Limb (tissue), 2 donors: ENCODE results near the gene SIRPB2.
"Not testable (repeated sequence)": the region's sequence is repeated elsewhere in the genome, so short reads cannot be mapped to it uniquely, and the experiment has no call there.

Source experiments
- DNase-seq, 2 donors: peaks; one replicate each; pipeline ENCODE4 v3.0.0-alpha.2; 2016; ENCODE audit errors: extremely low spot score in 2 of 2

Gene SIRPB2

GRCh38 chr20:1499528-1500420 is 8.6 kb upstream of the SIRPB2 start:
- no peak for DNase-seq

GRCh38 chr20:1497371-1497770 is 6.2 kb upstream of the SIRPB2 start:
- not testable (repeated sequence) for DNase-seq

- no peak for DNase-seq
These were observed 5.7 kb upstream of the SIRPB2 start for GRCh38 chr20:1496930-1497329.

- no peak for DNase-seq
These were observed 3.2 kb upstream of the SIRPB2 start for GRCh38 chr20:1494436-1494835.

DNA sequence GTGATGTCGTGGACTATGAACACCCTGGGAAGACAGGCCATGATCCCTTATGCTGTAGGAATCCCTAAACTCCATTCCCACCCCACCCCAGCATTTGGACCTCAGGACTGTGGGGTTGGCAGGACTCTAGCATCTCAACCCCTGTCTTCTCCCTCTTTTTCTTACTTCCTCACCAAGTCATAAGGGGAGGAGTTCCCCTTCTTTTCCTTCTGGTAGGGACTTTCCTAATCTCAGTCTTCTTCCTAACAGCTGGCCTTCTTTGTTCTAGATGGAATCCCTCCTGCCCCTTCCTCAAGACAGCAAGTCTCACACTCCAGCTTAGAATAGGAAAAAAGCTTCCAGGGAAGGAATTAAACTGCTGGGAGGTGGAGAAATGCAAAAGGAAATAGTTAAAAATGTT is 2.3 kb upstream of the SIRPB2 start:
- no peak for DNase-seq

DNA sequence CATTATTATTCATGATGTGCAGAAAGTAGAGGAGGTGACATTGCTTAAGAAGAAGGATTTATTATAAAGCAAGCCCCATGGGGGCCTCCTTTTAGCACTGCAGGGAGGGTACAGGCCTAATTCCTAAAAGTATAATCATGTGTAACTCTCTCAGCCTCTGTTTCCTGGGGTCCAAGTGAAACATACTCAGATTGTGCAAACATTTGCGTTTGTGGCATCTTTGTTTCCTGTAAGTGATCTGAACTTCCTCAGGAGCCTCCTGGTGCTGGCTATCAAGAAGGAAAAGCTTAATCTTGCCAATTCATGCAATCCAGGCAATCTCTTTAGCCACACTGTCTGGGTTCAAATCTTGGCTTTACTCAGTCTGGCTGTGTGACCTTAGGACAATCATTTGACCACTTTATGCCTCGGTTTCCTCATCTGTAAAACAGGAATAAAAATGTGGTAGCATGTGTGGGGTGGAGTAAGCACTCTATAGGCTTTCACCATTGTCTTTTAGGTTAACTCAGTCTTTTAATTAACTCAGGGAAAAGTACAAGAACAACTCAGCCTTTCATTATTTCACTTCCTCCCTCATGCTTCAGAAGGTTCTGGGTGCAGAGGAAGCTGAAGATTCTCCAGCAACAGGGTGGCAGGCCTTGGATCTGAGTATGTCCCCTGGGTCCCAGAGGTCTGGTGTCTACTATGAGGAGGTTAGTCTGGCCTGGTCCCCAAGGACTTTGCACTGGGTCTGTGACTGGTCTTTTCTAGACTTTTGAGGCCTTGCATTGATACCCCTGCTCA is 831 bp upstream of the SIRPB2 start:
- DNase-seq, result no peak

DNA sequence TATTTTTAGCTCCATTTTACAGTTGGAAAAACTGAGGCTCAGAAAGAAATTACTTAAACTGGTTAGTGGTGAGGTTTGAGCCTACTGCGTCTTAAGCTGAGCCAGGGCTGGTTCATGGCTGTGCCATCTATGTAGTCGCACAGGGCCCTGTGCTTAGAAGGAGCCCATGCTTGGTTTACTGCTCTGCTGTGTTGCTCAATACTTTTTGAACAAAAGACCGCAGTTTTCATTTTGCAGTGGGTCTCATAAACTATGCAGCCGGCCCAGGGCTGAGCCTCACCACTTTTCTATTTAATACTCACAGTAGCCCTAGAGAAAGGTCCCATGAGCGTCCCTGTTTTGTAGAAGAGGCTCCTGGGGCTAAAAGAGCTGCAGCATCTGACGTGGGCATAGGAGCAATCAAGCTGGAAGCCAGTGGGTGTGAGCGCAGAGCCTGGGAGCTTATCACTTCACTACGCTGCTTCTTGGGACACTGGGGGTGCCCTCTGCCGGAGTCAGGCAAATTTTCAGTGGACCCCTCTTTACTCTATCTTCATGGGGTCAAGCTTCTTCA is 501 bp downstream of the SIRPB2 start:
- no peak for DNase-seq

- DNase-seq, result no peak
These were observed 1.3 kb downstream of the SIRPB2 start for GRCh38 chr20:1489764-1490436.

- no peak for DNase-seq
These were observed 1.9 kb downstream of the SIRPB2 start for GRCh38 chr20:1489325-1489724.

DNA sequence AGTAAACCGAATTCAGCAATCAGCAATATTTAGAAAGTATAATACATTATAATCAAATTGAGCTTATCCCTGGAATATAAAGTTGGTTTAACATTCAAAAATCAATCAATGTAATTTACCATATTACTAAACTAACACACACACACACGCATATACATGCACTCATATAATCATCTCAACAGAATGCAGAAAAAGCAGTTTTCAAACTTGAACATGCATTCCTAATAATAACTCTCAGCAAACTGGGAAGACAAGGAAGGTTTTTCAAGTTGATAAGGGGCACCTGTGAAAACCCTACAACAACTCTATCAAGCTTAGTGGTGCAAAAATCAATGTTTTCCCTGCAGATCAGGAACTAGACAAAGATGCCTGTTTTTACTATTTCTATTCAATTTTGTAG is 4.7 kb downstream of the SIRPB2 start:
- DNase-seq, result no peak

GRCh38 chr20:1484438-1485116 is 6.6 kb downstream of the SIRPB2 start:
- no peak for DNase-seq

GRCh38 chr20:1479831-1480595 is 11.2 kb downstream of the SIRPB2 start:
- DNase-seq, result no peak

DNA sequence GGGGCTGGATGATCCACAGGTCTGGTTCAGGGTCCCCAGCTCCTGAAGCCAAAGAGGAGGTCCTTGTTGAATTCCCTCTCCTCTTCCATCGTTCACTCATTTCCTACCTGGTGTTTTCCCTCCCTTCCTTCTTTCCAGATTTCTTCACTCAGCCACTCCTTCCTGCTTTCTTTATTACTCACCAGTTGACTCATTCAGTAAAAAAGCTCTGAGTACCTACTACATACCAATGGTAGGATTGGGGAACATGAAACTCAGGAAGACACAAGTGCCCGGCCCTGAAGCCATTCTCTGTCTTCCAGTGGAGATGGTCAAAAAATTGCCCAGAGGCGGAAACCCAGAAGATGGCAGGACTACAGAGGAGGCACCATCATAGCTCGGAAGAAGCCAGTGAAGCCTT is 12.7 kb downstream of the SIRPB2 start:
- DNase-seq, result no peak

GRCh38 chr20:1477896-1478490 is 13.2 kb downstream of the SIRPB2 start:
- DNase-seq, result no peak

DNA sequence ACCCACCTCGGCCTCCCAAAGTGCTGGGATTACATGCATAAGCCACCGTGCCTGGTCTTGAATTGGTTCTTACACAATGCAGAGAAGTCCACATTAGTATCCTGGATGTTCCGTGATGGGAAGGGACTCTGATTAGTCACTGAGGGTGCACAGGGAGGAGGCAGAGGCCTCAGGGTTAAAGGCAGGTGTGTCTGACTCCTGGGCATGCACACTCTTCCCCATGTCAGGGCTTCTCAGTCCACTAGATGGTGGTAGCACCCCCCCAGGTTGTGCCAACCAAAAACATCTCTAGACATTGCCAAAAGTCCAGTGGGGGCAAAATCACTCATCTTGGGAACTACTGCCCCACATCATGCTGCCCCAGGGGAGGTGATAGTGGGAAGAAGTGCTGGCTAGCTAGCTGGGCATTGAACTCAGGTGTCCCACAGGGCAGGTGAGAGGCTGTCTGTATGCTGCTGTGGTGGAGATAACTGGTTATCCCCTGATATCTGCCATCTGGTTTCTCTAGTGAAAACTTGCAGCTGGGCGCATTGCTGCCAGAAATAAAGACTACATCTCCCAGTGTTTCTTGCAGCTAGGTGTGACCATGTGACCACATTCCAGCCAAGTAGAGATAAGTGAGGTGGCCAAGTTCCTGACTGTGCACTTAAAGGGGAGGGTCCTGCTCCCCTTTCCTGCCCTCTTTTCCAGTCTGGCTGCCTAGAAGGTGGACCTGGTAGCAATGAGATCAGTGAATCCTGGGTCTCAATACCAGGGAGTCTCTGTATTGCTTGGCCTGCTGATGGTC is 16.2 kb downstream of the SIRPB2 start:
- no peak for DNase-seq

DNA sequence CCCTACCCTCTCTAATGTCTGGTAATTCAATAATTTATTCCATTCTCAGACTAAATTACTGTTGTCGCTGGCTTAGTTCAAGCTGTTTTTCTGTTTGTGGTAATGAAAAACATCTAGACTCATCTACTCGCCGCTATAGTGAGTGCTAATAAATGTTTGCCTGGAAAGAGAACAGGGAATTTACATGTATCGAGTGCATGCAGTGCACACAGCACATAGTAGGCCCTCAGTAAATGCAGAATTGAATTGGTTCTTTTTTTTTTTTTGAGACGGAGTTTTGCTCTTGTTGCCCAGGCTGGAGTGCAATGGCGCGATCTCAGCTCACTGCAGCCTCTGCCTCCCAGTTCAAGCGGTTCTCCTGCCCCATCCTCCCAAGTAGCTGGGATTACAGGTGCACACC is 16.9 kb downstream of the SIRPB2 start:
- no peak for DNase-seq

DNA sequence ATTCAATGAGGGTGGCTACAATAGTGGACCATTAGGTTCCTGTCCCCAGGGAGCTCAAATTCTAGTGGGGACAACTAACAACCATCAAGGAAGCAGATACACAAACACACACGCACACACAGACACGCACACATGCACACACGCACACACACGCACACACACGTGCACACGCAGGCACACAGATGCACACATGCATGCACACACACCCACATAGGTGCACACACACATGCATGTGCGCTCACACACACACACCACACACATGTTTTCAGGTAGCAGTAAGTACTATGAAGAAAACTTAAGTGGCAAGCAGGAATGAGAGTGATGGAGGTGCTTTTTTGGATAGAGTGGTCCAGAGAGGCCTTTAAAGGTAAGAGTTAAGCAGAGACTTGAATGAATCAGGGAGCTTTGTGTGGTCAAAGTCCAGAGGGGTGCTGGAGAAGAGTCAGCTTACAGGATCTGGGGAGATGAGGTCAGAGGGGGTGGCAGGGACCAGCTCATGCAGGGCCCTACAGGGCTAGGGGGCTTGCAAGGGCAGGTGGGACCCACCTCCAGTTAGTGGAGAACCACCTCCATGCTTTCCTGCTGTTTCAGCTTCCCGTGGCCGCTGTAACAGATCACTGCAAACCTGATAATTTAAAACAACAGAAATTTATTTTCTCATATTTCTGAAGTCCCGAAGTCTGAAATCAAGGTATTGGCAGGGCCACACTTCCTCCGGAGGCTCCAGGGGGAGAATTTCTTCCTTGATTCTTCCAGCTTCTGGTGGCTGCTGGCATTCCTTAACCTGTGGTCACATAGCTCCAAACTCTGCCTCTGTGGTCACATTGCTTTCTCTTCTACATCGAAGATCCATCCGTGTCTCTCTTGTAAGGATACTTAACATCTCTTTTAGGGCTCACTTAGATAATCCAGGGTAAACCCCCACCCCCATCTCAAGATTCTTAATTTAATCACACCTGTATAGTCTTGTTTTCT is 17.7 kb downstream of the SIRPB2 start:
- no peak for DNase-seq
